Epidermal melanocyte (primary cell): ENCODE data around the gene DDIT3.

ENCODE experiments used
- DNase-seq: peaks from one replicate; pipeline ENCODE4 v3.0.0; 2011; ENCODE audit warnings: low spot score; ENCODE audit not compliant: insufficient read length

DDIT3 gene

DNA sequence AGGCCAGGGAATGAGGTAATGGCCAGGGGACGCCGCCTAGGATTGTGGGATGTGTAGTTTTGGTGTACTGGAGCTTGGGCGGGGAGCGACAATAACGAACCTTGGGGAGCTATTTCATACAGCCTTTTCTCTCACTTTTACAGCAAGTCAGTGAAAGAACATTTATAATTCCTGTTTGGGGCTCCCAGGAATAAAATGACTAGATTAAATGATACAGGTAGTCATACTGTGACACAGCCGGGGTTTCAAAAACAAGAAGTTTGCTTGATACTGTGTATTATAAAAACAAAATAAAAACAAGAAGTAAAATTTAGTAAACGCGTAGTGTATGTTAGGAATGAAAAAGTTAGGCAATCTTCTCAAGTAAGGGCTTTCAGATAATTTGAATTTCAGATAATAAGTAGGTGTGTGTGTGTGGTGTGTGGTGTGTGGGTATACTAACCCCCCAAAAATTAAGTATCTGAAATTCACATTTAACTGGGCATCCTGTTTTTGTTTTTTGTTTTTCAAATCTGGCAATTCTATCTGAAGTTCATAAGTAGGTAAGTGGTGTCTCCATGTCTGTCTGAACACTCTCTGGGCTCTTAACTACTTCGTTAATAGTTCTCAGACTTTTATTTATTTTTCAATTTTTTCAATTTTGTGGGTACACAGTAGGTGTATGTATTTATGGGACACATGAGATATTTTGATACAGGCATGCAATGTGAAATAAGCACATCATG is 27.1 kb upstream of the DDIT3 start:
- DNase-seq: no peak

- peak; percentile 100 for DNase-seq
These were observed 26.3 kb upstream of the DDIT3 start, which contains the start of gene DCTN2 for GRCh38 chr12:57546438-57547287. TSS of gene DCTN2 (minus strand) at chr12:57547192. CDS start at chr12:57547063, 129 bp downstream.

DNA sequence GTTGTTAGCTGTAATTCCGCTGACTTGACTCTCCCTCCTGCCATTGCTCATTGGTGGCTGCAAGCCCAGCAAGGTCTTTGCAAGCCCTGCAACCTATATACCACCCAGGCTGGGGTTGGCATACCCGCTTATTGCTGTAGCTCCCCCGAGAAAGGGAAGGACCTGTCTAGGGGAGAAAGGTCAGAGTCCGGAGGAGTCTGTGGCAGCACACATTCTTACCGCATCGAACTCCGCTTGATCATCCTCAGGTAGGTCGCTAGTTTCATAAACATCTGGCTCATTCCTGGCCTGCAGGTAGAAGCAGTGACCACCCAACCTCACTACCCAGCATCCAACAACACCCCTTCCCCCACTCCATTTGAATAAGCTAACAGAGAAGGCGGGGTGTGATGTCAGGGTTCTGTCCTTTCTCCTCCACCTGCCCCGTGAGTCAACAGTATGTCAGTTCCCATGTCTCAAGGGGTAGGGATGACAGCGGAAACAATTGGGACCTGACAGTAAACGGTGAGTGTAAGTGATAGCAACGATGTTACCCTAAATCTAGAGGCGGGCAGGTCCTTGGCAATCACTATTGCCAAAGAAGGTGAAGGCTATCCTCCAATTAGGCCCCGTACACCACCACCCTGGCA is 25.6 kb upstream of the DDIT3 start:
- no peak for DNase-seq

DNA sequence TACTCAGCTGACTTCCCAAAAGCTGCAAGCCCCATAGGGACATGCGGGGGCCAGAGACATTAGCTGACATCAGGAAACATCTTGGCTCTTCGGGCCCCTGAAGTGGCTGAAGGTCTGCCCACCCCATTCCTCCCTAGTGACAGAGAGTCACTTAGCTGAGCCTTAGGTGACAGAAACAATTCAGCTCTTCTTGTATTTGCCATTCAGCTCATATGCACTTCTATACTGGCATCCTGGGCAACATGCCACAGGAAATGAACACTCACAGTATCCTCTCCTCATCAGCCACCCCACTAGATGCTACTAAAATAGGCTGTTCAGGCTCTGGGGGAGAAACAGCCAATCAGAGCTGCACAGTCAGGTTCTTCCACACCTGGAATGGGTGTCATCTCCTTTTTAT is 23.3 kb upstream of the DDIT3 start:
- DNase-seq: no peak

GRCh38 chr12:57541717-57542116 is 21.4 kb upstream of the DDIT3 start:
- DNase-seq: no peak

DNA sequence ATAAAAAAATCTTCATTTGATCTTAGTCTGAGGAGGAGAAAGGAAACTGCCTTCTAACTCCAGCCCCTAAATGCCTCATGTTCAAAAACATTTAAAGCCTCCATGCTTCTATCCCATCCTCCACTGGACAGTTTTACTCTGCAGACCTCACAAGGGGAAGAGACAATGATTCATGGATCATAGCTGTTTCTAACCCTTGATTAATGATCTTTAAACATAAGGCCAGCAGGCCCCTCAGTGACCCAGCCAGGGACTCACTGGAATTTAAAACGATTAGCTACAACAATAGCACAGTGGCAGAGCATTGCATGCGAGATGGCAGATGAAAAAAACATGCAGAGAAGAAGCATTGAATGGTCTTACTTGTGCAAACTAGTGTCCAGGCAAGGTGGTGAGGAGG is 20.7 kb upstream of the DDIT3 start:
- DNase-seq: no peak

DNA sequence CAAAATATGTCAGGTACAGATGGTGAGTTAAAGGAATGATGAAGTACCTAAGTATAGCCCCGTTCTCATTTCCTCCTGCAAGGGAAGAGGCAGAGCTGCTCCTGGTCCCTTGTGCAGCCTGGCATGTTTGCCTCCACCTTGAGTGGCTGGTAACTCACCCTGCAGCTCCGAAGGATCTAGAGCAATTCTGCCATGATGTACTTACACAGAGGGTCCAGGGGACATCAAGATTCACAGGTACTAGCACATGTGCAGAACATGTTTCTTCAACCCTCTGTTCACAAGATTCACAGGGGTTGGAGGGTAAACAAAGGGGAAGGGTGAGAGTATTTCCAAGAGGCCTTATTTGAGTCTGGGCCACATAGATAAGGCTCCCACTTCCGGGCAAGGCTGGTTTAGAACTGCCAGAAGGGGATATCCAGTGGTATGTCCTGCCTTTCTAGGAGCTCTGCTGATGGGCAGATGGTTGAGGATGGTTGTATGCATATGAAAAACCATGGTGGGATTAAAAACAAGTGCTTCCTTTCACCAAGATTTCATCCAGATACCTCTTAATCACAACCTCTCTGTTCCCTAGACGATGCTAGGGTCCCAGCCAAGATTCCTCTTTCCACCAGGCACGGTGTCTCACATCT is 18.9 kb upstream of the DDIT3 start:
- DNase-seq: no peak

GRCh38 chr12:57536597-57536942 is 16.3 kb upstream of the DDIT3 start:
- no peak for DNase-seq

DNA sequence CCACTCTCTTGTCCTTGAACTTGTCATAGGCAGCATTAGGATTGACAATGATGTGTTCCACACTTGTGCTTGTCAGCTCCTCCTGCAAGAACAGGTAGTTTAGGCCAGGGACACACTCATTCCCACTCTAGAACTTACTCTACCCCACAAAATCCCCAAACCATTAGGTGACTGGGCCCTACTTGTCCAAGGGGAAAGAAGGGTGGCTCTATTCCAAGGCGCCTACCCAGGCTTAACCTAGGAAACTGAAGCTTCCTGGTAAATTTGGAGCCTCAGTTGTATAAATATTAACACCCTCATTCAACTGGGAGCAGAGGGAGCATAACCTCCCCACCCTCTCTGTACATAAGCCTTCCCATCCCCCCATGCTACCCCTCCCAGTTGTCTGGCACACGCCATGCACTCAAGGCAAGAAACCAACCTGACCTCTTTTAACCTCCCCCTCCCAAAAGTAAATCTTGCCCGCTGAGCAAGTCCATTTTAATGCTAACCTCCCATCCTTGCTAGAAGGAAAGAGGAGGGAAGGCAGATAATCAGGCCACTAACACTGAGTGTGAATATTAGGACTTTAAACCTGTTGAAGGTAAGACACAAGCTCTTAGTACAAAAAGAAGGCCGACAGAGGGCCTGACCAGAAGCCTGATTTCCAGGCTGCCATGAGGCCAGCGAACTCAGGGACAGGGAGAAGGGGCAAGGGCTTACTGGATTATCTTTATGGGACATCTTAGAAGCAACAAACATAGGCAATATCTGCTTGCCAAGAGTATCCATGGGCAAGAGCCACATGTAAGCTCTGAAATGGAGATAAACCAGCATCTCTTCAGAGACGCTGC is 15.7 kb upstream of the DDIT3 start:
- DNase-seq: no peak

GRCh38 chr12:57534991-57535543 is 14.8 kb upstream of the DDIT3 start:
- DNase-seq: no peak

DNA sequence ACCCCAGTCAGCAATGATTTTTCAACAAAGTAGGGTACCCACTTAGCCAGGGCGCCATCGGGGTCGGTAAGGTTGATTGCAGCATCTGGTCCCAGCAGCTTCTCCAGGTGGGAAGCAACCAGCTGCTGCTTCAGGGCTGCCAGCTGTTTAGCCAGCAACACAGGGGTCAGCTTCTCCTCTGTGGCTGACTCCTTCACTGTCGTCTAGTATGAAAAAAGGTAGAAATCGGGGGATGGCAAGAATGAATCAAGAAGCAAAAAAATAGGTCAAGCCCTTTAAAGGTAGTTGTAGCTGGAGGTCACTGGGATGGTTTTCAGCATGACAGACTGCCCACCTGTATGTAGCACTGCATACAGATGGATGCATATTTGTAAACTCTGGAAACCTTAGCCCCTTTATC is 13.9 kb upstream of the DDIT3 start:
- no peak for DNase-seq

GRCh38 chr12:57533108-57533507 is 12.8 kb upstream of the DDIT3 start:
- no peak for DNase-seq

DNA sequence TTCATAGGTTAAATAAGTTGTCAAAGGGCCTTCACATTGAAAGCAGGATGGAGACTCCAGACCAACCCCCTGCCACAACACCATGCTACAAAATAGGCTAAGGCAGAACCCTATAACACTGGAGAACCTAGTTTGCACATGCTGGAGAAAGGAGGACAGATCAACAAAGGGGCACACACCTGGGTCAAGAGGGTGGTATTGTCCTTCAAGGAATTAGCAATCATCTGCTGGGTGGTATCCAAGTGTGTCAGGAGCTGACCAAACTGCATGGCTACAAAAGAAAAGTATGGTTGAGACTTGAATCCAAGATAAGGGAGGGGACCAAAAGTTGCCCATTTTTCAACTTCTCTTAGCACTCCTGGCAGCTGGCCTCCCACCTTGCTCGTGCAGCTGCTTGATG is 11.5 kb upstream of the DDIT3 start:
- DNase-seq: no peak

- no peak for DNase-seq
These were observed 10.3 kb upstream of the DDIT3 start for GRCh38 chr12:57530396-57531142.

DNA sequence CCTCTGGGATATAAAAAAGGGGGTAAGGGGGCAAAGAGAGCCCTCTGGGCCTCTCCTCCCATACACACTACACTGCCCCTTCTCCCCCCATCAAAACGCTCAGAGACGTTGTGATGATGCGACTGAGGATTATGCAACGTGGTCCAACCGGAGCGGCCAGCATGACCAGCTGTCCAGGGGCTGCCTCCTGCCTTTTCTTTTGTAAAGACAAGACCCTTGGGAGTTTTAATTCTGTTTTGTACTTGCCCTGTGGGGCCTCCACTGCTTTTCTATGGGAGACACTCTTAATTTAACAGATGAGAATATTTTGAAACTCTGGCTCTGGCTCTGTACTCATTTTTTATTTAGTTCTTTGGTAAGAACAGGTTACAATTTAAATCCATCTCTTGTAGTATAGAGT is 9.5 kb upstream of the DDIT3 start:
- no peak for DNase-seq

DNA sequence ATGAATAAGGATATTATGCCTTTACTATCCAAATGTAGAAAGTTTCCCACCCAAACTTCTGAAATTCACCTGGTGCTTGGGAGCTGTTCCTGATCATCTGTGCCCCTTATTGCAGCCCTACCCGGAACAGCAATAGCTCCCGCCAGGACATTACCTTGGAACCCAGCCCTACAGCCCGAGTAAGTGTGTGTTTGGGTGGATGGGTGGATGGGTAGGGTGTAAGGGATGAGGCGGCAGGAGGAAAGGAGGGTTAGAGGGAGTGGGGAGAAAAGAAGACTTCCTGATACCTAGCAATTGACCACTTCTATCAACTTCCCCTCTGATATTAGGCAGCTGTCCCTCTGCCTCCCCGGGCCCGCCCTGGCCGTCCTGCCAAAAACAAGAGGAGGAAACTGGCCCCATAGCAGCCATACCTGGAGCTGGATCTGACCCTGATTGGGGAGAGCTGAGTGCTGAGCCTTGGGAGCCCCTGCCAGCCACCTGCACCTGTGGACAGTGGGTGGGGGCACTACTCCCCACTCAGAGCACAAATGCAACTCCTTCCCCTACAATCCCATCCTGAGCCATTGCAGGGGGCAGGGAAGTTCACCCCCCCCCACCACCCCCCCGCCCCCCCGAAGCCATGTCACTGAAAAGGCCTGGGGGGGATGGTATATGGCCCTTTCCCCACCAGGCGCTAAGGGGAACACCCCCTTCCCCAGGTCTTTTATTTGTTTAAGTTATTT is 8.7 kb upstream of the DDIT3 start:
- DNase-seq: no peak

GRCh38 chr12:57528176-57528575 is 7.9 kb upstream of the DDIT3 start:
- DNase-seq: no peak

- DNase-seq: no peak
These were observed 6.9 kb upstream of the DDIT3 start for GRCh38 chr12:57527184-57527583.

DNA sequence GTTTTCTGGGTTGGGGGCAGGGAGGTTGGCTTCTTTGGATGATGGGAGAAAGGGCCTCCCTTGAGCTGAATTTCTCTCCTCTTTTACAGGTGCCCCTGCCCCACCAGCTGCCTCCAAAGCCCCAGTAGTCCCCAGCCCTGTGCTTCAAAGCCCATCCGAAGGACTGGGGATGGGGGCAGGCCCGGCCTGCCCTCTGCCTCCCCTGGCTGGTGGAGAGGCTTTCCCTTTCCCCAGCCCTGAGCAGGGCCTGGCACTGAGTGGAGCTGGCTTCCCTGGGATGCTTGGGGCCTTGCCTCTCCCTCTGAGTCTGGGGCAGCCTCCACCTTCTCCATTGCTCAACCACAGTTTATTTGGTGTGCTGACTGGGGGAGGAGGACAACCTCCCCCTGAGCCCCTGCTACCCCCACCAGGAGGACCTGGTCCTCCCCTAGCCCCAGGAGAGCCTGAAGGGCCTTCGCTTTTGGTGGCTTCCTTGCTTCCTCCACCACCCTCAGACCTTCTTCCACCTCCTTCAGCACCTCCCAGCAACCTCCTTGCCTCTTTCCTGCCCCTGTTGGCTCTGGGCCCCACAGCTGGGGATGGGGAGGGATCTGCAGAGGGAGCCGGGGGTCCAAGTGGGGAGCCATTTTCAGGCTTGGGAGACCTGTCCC is 6.3 kb upstream of the DDIT3 start:
- no peak for DNase-seq
